DOHH2 (cell line): ENCODE measurements around the gene TDRKH.

Source experiments
- EZH2phosphoT487 ChIP-seq: fragments of 200-600 bp; sonication (generic); IDR thresholded peaks from 2 replicates; pipeline ENCODE4 v1.6.1; 2017; ENCODE audit warnings: borderline replicate concordance, mild to moderate bottlenecking, antibody characterized with exemption, low read length, moderate library complexity, mixed read lengths
- TF ChIP-seq, protein P1 (sequence below): fragments of 200-600 bp; sonication (generic); IDR thresholded peaks from one replicate; pipeline ENCODE4 v1.5.1; 2014; ENCODE audit warnings: antibody characterized with exemption, mild to moderate bottlenecking, low read depth, low read length; ENCODE audit not compliant: poor library complexity, severe bottlenecking

DNA sequence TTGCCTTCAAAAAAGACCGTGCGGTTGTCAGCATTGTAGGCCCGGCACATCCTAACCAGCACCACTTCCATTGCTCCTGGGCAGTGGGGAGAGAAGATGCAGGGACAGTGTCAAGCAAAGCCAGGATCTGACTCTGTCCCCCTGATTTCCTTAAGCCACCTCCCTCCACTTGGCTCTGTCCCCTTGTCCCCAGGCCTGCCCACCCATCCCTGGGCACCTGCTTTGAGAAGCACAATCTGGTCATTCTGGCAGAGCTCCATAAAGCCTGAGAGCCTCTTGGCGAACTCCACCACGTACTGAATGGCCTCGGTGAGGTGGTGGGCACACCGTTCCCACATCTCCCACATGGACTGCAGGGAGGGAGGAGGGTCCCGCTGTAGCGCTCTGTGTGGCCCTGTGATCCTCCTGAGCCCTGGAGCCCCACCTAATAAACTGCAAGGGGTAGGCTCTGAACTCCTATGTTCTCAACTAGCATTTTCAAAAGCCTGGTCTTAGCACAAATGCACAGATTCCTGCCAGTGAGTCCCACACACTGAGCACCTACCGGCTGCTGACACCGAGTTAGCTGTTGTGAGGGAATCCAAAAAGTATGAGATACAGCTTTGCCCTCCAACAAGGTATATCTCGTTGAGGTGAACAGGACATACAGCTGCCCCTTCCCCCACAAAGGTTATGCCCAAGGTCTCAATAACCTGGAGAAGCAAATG is 23.1 kb upstream of the TDRKH start:
- TF ChIP-seq, protein P1, sequence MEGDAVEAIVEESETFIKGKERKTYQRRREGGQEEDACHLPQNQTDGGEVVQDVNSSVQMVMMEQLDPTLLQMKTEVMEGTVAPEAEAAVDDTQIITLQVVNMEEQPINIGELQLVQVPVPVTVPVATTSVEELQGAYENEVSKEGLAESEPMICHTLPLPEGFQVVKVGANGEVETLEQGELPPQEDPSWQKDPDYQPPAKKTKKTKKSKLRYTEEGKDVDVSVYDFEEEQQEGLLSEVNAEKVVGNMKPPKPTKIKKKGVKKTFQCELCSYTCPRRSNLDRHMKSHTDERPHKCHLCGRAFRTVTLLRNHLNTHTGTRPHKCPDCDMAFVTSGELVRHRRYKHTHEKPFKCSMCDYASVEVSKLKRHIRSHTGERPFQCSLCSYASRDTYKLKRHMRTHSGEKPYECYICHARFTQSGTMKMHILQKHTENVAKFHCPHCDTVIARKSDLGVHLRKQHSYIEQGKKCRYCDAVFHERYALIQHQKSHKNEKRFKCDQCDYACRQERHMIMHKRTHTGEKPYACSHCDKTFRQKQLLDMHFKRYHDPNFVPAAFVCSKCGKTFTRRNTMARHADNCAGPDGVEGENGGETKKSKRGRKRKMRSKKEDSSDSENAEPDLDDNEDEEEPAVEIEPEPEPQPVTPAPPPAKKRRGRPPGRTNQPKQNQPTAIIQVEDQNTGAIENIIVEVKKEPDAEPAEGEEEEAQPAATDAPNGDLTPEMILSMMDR = no peak
- TF ChIP-seq EZH2phosphoT487 = no peak
